C4-2B (cell line): ENCODE measurements around the gene ZNF865.

Experiments
- ZFX ChIP-seq: fragments of 450-650 bp; IDR thresholded peaks from 2 replicates; pipeline ENCODE4 v1.6.1; 2017
- TF ChIP-seq, protein P1 (sequence below): fragments of 450-650 bp; conservative IDR thresholded peaks from 2 replicates; pipeline ENCODE4 v1.5.1; 2017; ENCODE audit warnings: mild to moderate bottlenecking

GRCh38 chr19:55581823-55582223, 23.6 kb upstream of the ZNF865 start:
- TF ChIP-seq, protein P1, sequence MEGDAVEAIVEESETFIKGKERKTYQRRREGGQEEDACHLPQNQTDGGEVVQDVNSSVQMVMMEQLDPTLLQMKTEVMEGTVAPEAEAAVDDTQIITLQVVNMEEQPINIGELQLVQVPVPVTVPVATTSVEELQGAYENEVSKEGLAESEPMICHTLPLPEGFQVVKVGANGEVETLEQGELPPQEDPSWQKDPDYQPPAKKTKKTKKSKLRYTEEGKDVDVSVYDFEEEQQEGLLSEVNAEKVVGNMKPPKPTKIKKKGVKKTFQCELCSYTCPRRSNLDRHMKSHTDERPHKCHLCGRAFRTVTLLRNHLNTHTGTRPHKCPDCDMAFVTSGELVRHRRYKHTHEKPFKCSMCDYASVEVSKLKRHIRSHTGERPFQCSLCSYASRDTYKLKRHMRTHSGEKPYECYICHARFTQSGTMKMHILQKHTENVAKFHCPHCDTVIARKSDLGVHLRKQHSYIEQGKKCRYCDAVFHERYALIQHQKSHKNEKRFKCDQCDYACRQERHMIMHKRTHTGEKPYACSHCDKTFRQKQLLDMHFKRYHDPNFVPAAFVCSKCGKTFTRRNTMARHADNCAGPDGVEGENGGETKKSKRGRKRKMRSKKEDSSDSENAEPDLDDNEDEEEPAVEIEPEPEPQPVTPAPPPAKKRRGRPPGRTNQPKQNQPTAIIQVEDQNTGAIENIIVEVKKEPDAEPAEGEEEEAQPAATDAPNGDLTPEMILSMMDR = no peak
- TF ChIP-seq ZFX = no peak
